ENCODE results near the gene MAP2.

MAP2 gene

GRCh38 chr2:209713219-209713618, 289.4 kb downstream of the MAP2 start:
- no peaks in the 10 kb centered on the region for H3K27me3 ChIP-seq (ENCODE audit: insufficient read depth, low read depth)
- no peak overlapping the region for H3K27ac ChIP-seq
- TF ChIP-seq CTCF (conservative IDR thresholded peaks at IDR 0.05; ENCODE audit: low read depth, low read length) = no peak
- H3K4me3 ChIP-seq (IDR thresholded peaks at IDR 0.05; ENCODE audit: insufficient read depth, low read depth, low read length) = no peak overlapping the region
- no peaks in the 10 kb centered on the region for H3K4me1 ChIP-seq (ENCODE audit: low read depth, poor library complexity, severe bottlenecking)
- no peak overlapping the region for H3K4me2 ChIP-seq
- H3K9ac ChIP-seq = no peak overlapping the region
- H3K79me2 ChIP-seq (ENCODE audit: insufficient read depth, low read depth) = no peaks in the 10 kb centered on the region
- H4K20me1 ChIP-seq (ENCODE audit: insufficient read depth) = no peaks in the 10 kb centered on the region
- no peak overlapping the region for H2AFZ ChIP-seq (ENCODE audit: low read depth)
- no peaks in the 10 kb centered on the region for H3K36me3 ChIP-seq (ENCODE audit: insufficient read depth)

- H3K27ac ChIP-seq = no peak overlapping the region
- no peak overlapping the region for H2AFZ ChIP-seq (ENCODE audit: low read depth)
- H3K79me2 ChIP-seq (ENCODE audit: insufficient read depth, low read depth) = no peaks in the 10 kb centered on the region
Observed at GRCh38 chr2:209719034-209719433, 295.2 kb downstream of the MAP2 start.

GRCh38 chr2:209721497-209721896, 297.6 kb downstream of the MAP2 start:
- TF ChIP-seq CTCF (conservative IDR thresholded peaks at IDR 0.05; ENCODE audit: low read depth, low read length) = no peak
- H2AFZ ChIP-seq (ENCODE audit: low read depth) = no peak overlapping the region
- no peak overlapping the region for H3K4me3 ChIP-seq (IDR thresholded peaks at IDR 0.05; ENCODE audit: insufficient read depth, low read depth, low read length)
- no peaks in the 10 kb centered on the region for H3K4me1 ChIP-seq (ENCODE audit: low read depth, poor library complexity, severe bottlenecking)
- H3K9ac ChIP-seq = no peak overlapping the region
- H3K27ac ChIP-seq = no peak overlapping the region
- H4K20me1 ChIP-seq (ENCODE audit: insufficient read depth) = no peaks in the 10 kb centered on the region
- H3K4me2 ChIP-seq = no peak overlapping the region
- H3K79me2 ChIP-seq (ENCODE audit: insufficient read depth, low read depth) = no peaks in the 10 kb centered on the region
- no peaks in the 10 kb centered on the region for H3K36me3 ChIP-seq (ENCODE audit: insufficient read depth)
- no peaks in the 10 kb centered on the region for H3K27me3 ChIP-seq (ENCODE audit: insufficient read depth, low read depth)

More at GRCh38 chr2:209719034-209719433, 295.2 kb downstream of the MAP2 start:
- H3K4me2 ChIP-seq = no peak overlapping the region
- no peak overlapping the region for H3K9ac ChIP-seq
- no peaks in the 10 kb centered on the region for H3K4me1 ChIP-seq (ENCODE audit: low read depth, poor library complexity, severe bottlenecking)
- no peak overlapping the region for H3K4me3 ChIP-seq (IDR thresholded peaks at IDR 0.05; ENCODE audit: insufficient read depth, low read depth, low read length)
- H3K36me3 ChIP-seq (ENCODE audit: insufficient read depth) = no peaks in the 10 kb centered on the region
- no peaks in the 10 kb centered on the region for H3K27me3 ChIP-seq (ENCODE audit: insufficient read depth, low read depth)
- H4K20me1 ChIP-seq (ENCODE audit: insufficient read depth) = no peaks in the 10 kb centered on the region
- no peak for TF ChIP-seq CTCF (conservative IDR thresholded peaks at IDR 0.05; ENCODE audit: low read depth, low read length)

GRCh38 chr2:209726311-209726710, 302.5 kb downstream of the MAP2 start:
- no peak overlapping the region for H3K27ac ChIP-seq
- no peaks in the 10 kb centered on the region for H3K36me3 ChIP-seq (ENCODE audit: insufficient read depth)
- no peak for TF ChIP-seq CTCF (conservative IDR thresholded peaks at IDR 0.05; ENCODE audit: low read depth, low read length)
- no peaks in the 10 kb centered on the region for H4K20me1 ChIP-seq (ENCODE audit: insufficient read depth)
- H3K4me2 ChIP-seq = no peak overlapping the region
- no peaks in the 10 kb centered on the region for H3K27me3 ChIP-seq (ENCODE audit: insufficient read depth, low read depth)
- no peak overlapping the region for H3K4me3 ChIP-seq (IDR thresholded peaks at IDR 0.05; ENCODE audit: insufficient read depth, low read depth, low read length)
- no peak overlapping the region for H3K9ac ChIP-seq
- no peaks in the 10 kb centered on the region for H3K79me2 ChIP-seq (ENCODE audit: insufficient read depth, low read depth)
- no peak overlapping the region for H2AFZ ChIP-seq (ENCODE audit: low read depth)
- no peaks in the 10 kb centered on the region for H3K4me1 ChIP-seq (ENCODE audit: low read depth, poor library complexity, severe bottlenecking)

Data from KMS-11 (cell line).